GM21526 (cell line): ENCODE results near the gene NAA10.

ENCODE experiments used
- ATAC-seq: cut with Tn5 transposase; IDR thresholded peaks from one replicate; pipeline ENCODE4 v1.9.1; 2021; ENCODE audit warnings: moderate library complexity; ENCODE audit not compliant: unreplicated experiment, low FRiP score

NAA10 gene

DNA sequence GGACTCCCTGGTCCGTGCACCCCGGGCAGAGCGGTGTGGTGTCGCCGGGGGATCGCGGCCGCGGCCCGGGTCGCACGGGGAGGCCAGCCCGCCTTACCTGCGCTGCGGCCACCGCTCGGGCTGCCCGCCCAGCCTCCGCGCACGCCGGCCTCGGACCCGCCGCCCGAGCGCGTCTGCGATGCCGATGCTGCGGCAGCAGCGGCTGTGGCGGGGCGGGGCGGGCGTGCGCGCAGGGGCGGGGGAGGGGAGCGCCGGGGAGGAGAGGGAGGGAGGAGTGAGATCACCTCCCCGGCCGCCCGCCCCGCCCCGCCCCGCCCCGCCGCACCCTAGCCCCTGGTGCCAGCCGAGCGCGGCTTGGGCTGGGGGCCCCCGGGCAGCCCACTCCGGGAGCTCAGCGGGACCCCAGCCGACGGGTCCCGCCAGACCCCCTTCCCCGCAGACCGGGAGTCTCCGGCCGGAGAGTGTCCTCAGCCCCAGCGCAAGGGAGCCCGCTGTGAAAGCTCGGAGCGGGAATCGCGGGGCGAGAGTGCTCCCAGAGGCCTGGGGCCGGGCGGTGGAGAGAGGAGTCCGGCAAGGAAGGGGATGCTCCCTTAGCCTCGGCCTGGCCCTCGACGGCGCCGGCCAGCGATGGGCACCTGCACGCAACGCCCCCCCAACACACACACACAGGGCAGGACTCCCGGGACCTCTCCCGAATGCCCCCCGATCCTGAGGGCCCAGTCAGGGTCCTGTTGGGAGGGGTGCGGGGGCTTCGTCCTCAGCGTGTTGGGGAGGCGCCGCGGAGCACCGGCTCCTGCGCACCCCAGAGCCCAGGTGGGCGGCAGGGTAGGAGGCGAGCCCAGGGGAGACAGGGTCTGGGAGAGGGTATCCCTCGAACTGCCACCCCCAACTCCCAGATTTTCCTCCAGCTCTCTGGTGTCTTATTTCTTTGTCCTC lies 48.6 kb downstream of the NAA10 start, which contains the start of gene L1CAM:
Gene L1CAM (minus strand): TSS at position 206 of the 936 bp plus-strand sequence. CDS start 10,337 bp downstream, outside the sequence.
- no peak for ATAC-seq

DNA sequence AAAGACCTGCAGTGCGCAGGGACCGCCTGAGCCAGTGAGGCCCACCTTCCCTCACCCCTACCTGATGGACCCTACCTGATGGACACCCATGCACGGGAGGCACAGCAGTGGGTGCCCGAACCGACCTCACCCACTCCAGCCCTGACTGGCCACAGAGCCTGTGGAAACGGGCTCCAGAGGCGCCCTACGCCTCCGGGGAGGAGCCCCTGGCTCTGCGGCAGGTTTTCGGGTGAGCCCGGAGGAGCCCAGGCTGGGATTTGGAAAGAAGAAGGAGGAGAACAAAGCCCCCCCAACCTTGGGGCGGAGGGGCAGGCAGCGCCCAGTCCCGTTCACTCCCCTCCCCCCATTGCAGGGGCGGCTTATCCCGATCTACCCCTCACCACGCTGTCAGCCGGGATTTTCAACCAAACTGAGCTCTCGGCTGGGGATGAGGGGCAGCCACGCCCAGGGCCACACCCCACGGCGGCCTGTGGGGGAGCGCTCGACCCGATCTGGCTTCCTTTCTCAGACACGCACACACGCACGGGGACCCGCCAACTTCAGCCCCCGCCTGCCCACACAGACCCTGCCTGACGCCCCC lies 49.5 kb downstream of the NAA10 start:
- no peak for ATAC-seq

DNA sequence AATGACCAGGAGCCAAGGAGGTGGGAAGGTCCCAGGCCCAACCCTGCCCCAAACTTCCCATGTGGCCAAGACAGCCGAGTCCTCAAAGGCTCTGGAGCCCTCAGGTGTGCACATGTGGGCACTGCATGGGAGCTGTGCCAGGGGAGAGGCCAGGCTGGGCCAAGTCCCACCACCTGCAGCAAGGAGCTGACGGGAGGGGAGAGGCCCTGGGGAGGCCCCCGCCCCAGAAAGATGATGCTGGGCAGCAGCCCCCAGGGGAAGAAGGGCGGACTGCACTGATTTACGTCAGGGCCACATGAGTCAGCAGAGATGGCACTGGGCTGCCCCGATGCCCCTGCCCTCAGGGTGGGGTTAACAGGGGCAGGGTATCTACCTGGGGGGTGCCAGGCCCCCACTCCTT lies 50.2 kb downstream of the NAA10 start:
- ATAC-seq, result no peak

DNA sequence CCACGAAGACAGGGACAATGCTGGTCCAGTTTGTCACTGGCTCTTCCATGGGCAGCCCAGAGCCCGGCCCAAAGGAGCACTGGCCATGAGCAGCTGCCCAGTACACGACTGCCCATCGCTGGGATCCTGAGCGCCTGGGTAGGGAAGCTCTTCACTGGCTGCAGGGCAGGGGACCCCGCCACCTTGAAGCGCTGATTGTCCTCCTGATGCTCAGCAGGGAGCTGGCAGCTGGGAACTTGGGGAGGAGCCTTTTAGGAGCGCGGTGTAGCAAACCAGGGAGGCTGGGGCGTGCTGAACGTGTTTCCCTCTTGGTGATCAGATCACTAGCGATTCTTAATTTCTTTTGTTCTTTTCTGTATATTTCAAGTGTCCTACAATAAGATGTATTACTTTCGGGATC lies 50.7 kb downstream of the NAA10 start:
- no peak for ATAC-seq

DNA sequence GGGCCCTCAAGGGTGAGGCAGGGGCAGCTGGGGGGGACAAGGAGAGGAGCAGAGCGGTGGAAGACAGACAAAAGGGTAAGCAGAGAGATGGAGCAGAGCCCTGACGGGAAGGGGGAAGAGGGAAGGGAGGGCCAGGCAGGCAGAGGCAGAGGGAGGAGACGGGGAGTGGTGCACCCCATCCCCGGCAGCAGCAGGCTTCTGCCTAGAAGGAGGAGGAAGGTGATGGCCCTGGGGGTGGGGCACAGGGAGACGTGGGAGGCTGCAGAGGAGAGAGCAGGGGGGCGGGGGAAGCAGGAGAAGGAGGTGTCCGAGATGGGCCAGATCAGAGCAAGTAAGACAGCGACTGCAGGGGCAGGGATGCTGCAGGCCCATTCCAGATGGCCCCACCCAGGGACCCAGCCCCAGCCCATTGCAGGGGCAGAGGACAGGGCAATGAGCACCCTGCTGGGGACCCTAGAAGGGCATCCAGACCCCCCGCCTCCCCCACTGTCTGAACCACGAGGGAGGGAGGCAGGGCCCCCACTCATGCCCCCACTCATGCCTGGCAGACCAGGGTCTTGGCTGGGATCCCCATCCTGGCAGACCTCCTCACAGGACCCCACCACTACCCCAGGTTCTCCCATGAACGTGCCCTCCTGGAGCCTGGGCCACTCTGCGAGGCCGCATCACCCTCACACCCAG lies 51.5 kb downstream of the NAA10 start:
- no peak for ATAC-seq

DNA sequence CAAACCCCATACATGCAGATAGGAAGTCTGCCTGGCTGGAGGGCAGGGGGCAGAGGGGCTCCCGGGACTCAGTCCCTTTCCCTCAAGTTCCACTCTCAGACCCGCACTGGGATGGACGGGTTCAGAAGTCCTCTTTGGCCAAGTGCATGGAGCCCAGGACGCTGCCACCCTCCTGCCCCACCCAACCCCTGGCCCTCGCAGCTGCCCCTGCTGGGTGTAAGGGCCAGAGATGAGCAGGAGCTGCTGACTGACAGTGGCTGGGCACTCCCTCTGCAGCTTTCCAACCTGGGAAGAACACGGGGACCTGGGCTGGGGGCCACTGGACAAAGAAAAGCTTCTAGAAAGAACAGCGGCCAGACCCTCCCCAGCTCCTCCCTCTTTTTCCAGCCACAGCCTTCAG lies 52.3 kb downstream of the NAA10 start:
- no peak for ATAC-seq

DNA sequence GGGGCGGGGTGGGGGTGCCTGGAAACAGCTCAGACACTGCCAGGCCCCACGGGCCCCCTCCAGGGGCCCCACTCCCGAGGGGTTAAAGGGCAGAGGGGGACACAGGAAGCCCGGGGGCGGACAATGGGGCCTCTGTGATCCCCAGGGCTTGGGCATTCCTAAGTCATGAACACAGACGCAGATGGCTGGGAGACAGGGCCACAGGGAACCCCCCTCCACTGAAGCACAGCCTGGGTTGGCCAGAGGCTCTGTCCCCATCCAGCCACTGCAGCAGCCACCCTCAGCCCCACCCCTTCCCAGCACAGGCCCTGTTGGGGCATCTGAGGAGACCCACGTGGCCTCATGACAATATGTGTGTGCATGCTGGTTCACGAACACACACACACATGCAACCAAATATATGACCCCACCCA lies 52.7 kb downstream of the NAA10 start:
- no peak for ATAC-seq

DNA sequence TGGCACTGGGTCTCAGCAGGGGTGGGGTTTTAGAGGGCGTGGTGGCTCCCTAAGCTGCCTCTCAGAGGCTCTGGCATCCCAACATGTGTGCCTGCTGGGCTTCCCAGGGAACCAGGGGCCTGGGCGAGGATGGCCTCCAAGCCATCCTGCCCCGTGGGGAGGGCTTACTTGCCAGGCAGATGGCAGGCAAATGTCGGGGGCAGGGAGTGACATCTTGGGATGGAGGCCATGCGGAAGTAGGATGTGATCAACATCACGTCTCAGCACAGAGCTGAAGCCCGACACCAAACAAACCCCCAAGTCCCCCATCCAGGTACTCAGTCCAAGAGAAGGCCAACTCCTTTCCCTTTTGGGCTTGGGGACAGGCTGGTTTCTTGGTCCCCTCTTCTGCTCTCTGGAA lies 53.6 kb downstream of the NAA10 start:
- no peak for ATAC-seq

DNA sequence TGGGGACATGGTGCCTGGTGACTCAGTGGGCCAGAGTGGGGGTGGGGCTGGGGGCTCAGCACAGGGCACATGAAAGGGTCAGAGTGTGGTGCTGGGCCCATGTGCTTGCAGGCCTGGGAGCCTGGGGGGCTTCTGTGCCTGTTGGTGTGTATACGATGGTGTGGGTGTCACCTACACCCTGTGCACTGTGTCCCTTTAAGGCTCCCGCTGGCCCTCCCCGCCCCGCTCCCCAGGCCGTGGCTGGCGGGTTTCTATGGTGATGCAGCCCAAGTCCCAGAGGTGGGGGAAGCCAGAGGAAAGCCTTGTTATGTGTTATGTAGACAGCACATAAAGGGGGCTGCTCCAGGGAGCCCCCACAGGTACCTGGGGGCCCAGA lies 54.4 kb downstream of the NAA10 start:
- no peak for ATAC-seq

DNA sequence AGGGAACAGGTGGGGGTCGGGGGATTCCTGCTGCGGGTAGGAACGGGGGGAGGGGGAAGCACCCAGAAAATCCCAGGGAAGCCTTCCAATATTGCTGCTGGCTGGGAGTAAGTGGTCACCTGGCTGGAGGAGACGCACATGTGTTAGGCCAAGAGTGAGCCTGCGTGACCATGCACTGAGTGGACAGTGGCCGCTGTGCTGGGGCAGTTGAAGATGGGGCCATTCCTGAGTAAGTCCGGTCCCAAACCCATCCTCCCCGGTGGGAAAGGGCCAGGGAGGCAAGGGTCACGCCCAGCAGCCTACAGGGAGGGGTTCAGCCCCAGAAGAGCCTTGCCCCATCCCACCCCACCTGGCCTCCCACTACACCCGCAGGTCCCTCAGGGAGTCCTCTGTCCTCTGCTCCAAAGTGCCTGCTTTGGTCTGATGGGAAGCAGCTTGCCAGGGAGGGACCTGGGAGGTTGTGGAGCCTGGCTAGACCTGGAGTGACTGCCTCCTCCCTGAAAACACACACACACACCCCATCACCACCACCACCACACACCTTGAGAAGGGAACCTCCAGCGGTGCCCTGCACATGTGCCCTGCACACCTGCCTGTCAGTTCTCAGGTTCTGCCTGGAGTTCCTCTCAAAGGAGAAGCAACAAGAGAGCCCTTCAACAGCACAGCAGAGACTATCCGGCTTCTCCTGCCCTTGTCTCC lies 54.9 kb downstream of the NAA10 start:
- ATAC-seq, result no peak
